ENCODE data around the gene RGSL1. TPM values are rescaled to one million over a fixed set of nuclear protein-coding genes. Genes with fewer than 3 reads are reported as not detected.

RGSL1 gene
- total and polyA plus RNA-seq, 4 donors = 0.07 to 0.50 (median 0.31) TPM; not detected in 1

DNA sequence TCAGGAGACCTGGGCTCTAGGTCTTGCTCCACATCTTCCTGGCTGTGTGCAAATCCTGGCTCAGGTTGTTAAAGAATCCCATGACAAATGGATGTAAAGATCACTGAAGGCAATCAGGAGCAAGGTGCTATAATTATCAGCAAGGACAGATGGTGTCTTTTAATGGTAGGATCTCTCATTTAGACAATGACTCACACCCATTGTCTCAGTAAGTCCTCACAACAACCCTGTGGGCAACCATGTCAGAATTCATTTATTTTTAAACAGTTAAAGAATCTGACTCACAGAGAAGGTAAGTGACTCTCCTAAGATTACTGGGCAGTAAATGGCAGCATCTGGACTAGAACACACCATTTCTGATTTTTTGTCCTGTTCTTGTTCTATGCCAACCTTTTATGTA, 106.3 kb downstream of the RGSL1 start:
- TF ChIP-seq, protein P1, sequence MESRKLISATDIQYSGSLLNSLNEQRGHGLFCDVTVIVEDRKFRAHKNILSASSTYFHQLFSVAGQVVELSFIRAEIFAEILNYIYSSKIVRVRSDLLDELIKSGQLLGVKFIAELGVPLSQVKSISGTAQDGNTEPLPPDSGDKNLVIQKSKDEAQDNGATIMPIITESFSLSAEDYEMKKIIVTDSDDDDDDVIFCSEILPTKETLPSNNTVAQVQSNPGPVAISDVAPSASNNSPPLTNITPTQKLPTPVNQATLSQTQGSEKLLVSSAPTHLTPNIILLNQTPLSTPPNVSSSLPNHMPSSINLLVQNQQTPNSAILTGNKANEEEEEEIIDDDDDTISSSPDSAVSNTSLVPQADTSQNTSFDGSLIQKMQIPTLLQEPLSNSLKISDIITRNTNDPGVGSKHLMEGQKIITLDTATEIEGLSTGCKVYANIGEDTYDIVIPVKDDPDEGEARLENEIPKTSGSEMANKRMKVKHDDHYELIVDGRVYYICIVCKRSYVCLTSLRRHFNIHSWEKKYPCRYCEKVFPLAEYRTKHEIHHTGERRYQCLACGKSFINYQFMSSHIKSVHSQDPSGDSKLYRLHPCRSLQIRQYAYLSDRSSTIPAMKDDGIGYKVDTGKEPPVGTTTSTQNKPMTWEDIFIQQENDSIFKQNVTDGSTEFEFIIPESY (IDR thresholded peaks at IDR 0.05) = no peak
- TF ChIP-seq TAF1 (conservative IDR thresholded peaks at IDR 0.05) = no peak
- TF ChIP-seq, protein P2, sequence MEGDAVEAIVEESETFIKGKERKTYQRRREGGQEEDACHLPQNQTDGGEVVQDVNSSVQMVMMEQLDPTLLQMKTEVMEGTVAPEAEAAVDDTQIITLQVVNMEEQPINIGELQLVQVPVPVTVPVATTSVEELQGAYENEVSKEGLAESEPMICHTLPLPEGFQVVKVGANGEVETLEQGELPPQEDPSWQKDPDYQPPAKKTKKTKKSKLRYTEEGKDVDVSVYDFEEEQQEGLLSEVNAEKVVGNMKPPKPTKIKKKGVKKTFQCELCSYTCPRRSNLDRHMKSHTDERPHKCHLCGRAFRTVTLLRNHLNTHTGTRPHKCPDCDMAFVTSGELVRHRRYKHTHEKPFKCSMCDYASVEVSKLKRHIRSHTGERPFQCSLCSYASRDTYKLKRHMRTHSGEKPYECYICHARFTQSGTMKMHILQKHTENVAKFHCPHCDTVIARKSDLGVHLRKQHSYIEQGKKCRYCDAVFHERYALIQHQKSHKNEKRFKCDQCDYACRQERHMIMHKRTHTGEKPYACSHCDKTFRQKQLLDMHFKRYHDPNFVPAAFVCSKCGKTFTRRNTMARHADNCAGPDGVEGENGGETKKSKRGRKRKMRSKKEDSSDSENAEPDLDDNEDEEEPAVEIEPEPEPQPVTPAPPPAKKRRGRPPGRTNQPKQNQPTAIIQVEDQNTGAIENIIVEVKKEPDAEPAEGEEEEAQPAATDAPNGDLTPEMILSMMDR (IDR thresholded peaks at IDR 0.05; ENCODE audit: low read depth, low read length, missing input control) = no peak
- no peak for TF ChIP-seq SP1 (IDR thresholded peaks at IDR 0.05)
- TF ChIP-seq GABPA (IDR thresholded peaks at IDR 0.05 in 1 of 2, conservative IDR thresholded peaks at IDR 0.05 in 1 of 2) = no peak
- TF ChIP-seq YY1 (IDR thresholded peaks at IDR 0.05) = no peak
- TF ChIP-seq FOXA1 (IDR thresholded peaks at IDR 0.05) = no peak

DNA sequence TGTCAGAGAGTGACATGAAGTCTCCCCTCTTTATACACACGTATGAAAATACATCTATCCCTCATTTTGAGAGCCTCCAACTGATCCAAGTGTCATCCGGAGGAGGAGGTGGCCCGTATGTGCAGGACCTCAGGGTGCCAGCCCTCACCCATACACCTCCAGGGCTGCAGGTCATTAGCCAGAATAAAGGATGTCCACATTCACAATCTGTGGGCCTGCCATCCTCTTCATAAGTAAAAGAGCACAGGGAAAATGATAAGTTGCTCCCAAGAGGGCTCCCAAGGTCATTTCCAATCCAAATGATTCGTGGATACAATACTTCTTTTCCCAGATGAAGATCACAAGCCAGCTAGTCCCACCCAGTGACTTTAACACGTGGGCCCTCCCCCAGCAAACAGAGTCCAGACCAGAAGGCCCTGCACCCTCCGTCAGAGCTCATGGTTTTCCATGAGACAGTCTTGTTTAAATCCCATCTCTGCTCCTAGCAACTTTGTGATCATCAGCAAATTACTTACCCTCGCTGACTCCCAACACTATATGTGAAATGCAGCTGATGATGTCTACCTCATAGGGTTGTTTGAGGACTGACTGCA, 110.5 kb downstream of the RGSL1 start:
- WGBS = 82% methylated on average over 7 of the region's 7 CpGs
- no peak for DNase-seq (ENCODE audit: low spot score)

More for the DNA sequence above, 106.3 kb downstream of the RGSL1 start:
- DNase-seq (ENCODE audit: low spot score) = no peak
- Histone ChIP-seq H3K4me1 (ENCODE audit: control insufficient read depth in 4 of 4, insufficient read depth in 4 of 4, low read length in 3 of 4) (no peaks in the 10 kb centered on the region), H3K9me3 (ENCODE audit: control insufficient read depth in 4 of 4, low read length in 3 of 4) (peaks cover 3 to 5% (median 4%) of the 10 kb centered on the region in 4 donors), H3K4me3 (ENCODE audit: low read depth in 1 of 3, low read length in 3 of 3) (no peak overlapping the region), H3K27me3 (ENCODE audit: control insufficient read depth in 4 of 4, insufficient read depth in 4 of 4, low read length in 3 of 4) (no peaks in the 10 kb centered on the region), H3K9ac (ENCODE audit: low read depth in 1 of 2, low read length in 2 of 2) (no peak overlapping the region), H3K27ac (ENCODE audit: low read depth in 1 of 2, low read length in 2 of 2) (no peak overlapping the region), H3K36me3 (ENCODE audit: control insufficient read depth in 4 of 4, insufficient read depth in 3 of 4, low read depth in 1 of 4, low read length in 3 of 4) (no peaks in the 10 kb centered on the region)

More for the DNA sequence above, 110.5 kb downstream of the RGSL1 start:
- Histone ChIP-seq H3K27ac (ENCODE audit: low read depth in 1 of 2, low read length in 2 of 2) (no peak overlapping the region), H3K27me3 (ENCODE audit: control insufficient read depth in 4 of 4, insufficient read depth in 4 of 4, low read length in 3 of 4) (no peaks in the 10 kb centered on the region), H3K36me3 (ENCODE audit: control insufficient read depth in 4 of 4, insufficient read depth in 3 of 4, low read depth in 1 of 4, low read length in 3 of 4) (no peaks in the 10 kb centered on the region), H3K4me1 (ENCODE audit: control insufficient read depth in 4 of 4, insufficient read depth in 4 of 4, low read length in 3 of 4) (no peaks in the 10 kb centered on the region), H3K4me3 (ENCODE audit: low read depth in 1 of 3, low read length in 3 of 3) (no peak overlapping the region), H3K9me3 (ENCODE audit: control insufficient read depth in 4 of 4, low read length in 3 of 4) (no peaks in the 10 kb centered on the region), H3K9ac (ENCODE audit: low read depth in 1 of 2, low read length in 2 of 2) (no peak overlapping the region)
- TF ChIP-seq FOXA1 (IDR thresholded peaks at IDR 0.05) (no peak), RXRA (IDR thresholded peaks at IDR 0.05) (no peak), HNF4G (IDR thresholded peaks at IDR 0.05) (no peak), TAF1 (conservative IDR thresholded peaks at IDR 0.05) (no peak), GABPA (IDR thresholded peaks at IDR 0.05 in 1 of 2, conservative IDR thresholded peaks at IDR 0.05 in 1 of 2) (no peak), RAD21 (IDR thresholded peaks at IDR 0.05) (no peak), EGR1 (IDR thresholded peaks at IDR 0.05; ENCODE audit: low read depth in 2 of 2) (no peak), SP1 (IDR thresholded peaks at IDR 0.05) (no peak), FOXA2 (IDR thresholded peaks at IDR 0.05) (no peak), NR2F2 (IDR thresholded peaks at IDR 0.05) (no peak)
- TF ChIP-seq, protein P3, sequence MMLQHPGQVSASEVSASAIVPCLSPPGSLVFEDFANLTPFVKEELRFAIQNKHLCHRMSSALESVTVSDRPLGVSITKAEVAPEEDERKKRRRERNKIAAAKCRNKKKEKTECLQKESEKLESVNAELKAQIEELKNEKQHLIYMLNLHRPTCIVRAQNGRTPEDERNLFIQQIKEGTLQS (IDR thresholded peaks at IDR 0.05) = no peak
- TF ChIP-seq, protein P4, sequence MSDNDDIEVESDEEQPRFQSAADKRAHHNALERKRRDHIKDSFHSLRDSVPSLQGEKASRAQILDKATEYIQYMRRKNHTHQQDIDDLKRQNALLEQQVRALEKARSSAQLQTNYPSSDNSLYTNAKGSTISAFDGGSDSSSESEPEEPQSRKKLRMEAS (IDR thresholded peaks at IDR 0.05) = no peak
- TF ChIP-seq, protein P2 (IDR thresholded peaks at IDR 0.05; ENCODE audit: low read depth, low read length, missing input control) = no peak
- TF ChIP-seq, protein P5, sequence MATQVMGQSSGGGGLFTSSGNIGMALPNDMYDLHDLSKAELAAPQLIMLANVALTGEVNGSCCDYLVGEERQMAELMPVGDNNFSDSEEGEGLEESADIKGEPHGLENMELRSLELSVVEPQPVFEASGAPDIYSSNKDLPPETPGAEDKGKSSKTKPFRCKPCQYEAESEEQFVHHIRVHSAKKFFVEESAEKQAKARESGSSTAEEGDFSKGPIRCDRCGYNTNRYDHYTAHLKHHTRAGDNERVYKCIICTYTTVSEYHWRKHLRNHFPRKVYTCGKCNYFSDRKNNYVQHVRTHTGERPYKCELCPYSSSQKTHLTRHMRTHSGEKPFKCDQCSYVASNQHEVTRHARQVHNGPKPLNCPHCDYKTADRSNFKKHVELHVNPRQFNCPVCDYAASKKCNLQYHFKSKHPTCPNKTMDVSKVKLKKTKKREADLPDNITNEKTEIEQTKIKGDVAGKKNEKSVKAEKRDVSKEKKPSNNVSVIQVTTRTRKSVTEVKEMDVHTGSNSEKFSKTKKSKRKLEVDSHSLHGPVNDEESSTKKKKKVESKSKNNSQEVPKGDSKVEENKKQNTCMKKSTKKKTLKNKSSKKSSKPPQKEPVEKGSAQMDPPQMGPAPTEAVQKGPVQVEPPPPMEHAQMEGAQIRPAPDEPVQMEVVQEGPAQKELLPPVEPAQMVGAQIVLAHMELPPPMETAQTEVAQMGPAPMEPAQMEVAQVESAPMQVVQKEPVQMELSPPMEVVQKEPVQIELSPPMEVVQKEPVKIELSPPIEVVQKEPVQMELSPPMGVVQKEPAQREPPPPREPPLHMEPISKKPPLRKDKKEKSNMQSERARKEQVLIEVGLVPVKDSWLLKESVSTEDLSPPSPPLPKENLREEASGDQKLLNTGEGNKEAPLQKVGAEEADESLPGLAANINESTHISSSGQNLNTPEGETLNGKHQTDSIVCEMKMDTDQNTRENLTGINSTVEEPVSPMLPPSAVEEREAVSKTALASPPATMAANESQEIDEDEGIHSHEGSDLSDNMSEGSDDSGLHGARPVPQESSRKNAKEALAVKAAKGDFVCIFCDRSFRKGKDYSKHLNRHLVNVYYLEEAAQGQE (IDR thresholded peaks at IDR 0.05) = no peak
